ENCODE data around the gene ABHD5.

DNA sequence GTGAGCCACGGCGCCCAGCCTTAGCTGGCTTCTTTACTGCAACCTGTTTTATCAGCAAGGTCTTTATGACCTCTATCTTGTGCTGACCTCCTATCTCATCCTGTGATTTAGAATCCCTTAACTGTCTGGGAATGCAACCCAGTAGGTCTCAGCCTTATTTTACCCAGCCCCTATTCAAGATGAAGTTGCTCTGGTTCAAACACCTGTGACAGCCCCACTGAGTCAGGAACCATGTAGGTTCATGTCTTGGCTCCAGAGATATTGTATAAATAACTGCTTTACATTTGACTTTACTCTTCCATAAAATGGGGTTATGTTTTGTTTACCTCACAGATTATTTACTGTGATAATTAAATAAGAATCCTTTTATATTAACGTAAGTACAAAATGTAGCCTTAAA, 41.8 kb upstream of the ABHD5 start:
- TF ChIP-seq POLR2AphosphoS5 (IDR thresholded peaks at IDR 0.05; ENCODE audit: low read depth, low read length) = no peak
- TF ChIP-seq FOSL2 (IDR thresholded peaks at IDR 0.05; ENCODE audit: borderline replicate concordance, low read depth) = no peak
- TF ChIP-seq CTCF (IDR thresholded peaks at IDR 0.05) = no peak
- no peak for TF ChIP-seq FOXJ3 (CRISPR knock-in tag; IDR thresholded peaks at IDR 0.05)
- TF ChIP-seq MEF2A (IDR thresholded peaks at IDR 0.05; ENCODE audit: borderline replicate concordance, low read depth) = no peak
- no peak for TF ChIP-seq RCOR1 (IDR thresholded peaks at IDR 0.05; ENCODE audit: low read length)
- TF ChIP-seq, protein P1, sequence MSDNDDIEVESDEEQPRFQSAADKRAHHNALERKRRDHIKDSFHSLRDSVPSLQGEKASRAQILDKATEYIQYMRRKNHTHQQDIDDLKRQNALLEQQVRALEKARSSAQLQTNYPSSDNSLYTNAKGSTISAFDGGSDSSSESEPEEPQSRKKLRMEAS (IDR thresholded peaks at IDR 0.05; ENCODE audit: low read depth) = no peak
